Cortex of kidney (tissue), 1 donor: ENCODE measurements around the gene ODC1.
"Not testable (repeated sequence)": the region's sequence is repeated elsewhere in the genome, so short reads cannot be mapped to it uniquely, and the experiment has no call there.

Source experiments
- DNase-seq: peaks from one replicate; lab custom pipeline; 2025; lab: John Stamatoyannopoulos, UW

Gene ODC1

DNA sequence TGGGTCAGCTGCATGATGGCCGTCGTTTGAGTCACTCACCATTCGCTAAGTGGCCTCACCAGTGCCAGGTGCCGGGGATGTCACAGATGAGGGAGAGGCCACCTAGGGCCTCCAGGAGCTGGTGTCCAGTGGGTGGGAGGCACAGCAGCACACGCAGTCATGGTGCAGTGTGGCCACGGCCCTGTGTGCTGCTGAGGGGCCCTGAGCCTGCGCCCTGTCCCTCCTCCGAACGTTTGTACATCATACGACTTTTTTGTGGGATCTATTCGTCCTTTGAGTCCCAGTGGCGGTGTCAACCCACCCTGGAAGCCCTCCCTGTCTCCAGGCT is 30.1 kb upstream of the ODC1 start:
- no peak for DNase-seq

DNA sequence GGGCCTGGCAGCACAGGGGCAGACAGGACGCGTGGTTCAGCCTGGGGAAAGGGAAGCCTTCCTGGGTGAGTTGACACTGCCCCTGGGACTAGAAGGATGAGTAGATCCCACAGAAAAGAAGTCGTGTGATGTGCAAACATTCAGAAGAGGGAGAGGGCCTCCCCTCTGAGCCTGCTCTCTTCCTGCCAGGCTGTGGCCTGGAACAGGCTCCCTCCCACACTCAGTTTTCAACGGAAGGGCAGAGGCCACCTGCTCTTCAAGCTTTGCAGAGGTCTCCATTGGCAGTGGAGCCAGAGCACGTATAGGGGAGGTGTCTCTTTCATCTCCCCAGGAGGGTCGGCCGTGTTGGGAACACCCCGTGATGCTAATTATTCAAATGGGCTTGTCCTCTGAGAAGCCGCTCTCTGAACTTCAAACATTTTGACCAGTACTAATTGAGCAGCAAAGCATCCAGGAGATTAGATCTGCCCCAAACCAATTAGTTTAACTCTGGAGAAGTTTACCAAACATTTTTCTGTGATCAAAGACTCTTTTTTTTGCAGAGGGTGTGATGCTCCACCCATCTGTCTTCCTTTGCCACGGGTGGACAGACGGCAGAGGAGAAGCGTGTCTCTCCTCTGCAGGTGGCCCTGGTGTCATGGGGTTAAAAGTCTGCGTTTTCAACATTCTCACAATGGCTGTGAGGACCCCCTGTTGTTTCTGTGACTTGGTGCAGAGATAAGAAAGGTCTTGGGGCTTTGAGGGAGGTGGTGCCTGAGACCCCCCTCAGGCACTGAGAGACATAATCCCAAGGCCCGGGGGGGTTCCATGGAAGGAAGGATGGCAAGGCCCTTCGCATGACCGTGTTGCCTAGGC is 29.5 kb upstream of the ODC1 start:
- DNase-seq: no peak

DNA sequence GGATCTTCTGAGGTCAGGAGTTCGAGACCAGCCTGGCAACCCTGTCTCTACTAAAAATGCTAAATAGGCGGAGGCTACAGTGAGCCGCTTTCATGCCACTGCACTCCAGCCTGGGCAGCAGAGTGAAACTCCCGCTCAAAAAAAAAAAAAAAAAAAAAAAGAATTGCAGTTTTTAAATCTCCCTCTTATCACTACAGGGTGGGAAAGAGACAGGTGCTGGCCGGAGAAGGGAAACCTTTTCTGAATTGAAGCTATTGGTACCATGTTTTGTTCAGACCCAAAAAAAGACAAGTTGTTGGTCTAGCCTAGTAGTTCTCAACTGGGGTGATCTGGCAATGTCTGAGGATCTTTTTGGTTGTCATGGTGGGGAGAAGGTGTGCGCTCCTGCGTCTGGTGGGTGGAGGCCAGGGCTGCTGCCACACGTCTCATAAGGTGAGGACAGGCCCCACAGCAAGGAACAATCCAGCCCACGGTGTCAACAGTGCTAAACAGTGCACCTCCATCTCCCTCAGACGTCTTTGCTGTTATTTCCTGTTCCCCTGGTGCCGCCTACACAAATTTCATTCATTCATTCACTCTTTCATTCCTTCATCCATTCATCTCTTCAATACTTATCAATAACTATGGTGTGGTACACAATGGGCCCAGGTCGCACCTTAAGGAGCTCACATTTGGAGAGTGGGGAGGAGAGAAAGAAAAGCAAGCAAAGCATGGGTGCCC is 28.8 kb upstream of the ODC1 start:
- DNase-seq: no peak

DNA sequence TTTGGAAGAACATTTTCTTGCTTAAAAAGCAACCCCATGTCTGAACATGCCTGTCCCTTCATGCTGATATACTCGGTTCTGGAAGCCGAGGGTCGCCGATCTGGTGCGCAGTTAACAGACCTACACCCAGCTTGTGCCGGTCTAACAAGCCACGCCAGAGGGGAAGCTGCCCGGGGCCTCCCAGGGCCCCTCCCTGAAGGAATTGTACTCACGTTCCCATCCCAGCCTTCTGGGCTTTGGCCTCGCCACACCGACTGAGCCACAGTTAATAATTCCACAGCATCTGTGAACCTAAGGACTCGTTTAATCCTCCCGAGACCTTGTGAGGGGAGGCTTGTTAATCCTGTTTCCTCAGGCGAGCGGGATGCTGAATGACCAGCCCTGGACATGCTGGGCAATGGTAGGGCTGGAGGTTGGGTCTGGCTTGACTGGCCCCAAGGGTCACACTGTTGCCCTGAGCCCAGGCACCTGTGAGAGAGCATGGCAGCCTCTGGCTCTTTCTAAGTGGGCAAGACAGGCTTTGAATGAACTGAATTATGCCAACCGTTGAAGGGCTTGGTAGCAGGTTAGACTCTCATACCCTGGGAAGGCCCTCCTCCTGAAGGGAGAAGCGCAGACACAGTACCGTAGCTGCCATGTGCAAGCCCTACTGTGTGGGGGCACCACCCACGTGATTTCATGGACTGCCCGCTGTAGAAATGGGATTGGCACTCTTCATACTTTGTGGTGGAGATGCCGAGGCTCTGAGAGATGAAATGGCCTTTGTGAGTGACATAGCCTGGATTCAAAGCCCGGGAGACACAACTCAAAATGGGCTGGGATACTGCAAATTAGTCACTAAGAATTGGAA is 27.9 kb upstream of the ODC1 start:
- no peak for DNase-seq

DNA sequence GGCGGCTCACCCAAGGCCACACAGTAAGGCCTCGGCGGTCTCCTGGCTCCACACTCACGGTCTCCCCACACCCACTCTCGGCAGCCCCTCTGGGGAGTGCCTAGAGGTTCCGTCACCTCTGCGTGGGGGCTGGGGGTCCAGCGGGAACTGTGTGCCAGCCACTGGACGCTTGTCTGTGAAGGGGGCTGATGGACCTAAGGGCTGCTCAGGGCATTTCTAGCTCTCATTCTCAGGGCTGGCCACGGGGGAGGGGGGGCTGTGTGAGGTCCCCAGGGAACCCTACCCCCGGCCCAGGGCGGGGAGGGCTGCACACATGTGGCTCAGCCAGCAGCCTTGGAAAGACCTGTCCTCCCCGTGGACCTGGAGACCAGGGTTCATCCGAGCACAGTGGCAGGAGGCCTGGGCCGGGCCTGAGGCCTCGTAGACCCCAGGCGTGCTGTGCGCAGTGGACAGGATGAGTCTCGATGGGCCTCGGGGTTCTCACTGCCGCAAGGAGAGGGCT is 27.1 kb upstream of the ODC1 start:
- no peak for DNase-seq

DNA sequence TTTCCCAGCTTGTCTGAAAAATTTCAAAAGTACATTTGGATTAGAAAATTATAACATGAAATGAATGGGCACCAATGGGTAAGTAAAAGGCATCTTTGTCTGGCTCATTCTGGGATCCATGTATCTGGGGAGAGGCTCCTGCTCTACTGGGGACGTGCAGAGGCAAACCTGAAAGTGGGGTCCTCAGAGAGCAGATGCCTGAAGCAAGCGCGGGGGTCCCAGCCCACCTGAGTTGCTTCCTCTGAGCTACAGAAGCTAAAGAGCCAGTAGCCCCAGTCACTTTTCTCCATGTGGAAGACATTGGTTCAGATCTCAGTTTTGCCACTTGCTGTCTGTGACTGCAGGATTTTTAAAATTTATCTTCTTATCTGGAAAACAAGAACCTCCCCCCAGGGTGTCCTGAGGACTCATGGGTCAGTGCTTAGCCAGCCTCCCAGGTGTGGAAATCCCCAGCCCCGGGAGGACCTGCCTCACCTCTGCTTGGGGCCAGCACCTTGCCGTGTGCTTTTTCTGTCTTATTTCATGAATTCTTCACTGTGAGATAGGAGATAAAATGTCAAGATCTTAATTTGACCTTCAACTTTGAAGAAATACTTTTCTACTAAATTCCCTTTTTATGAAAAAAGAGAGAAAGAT is 25.1 kb upstream of the ODC1 start:
- DNase-seq: no peak

DNA sequence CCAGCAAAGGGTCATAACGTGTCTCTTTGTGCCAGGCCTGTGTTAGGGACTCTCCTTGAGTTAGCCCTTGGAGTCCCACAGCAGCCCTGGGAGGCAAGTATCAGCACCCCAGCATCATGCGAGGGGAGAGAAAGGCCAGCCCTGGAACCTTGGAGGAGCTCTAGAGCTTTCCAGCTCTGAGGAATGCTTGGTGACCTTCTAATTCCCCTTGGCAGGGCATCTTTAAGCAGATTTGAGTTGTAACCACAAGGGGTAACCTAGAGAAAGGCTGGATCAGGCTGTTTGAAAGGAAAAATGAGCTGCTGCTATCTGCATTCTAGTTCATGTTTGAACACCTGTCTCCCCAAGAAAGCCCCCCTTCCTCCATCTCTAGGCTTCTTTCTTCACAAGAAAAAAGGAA is 23.8 kb upstream of the ODC1 start:
- no peak for DNase-seq

DNA sequence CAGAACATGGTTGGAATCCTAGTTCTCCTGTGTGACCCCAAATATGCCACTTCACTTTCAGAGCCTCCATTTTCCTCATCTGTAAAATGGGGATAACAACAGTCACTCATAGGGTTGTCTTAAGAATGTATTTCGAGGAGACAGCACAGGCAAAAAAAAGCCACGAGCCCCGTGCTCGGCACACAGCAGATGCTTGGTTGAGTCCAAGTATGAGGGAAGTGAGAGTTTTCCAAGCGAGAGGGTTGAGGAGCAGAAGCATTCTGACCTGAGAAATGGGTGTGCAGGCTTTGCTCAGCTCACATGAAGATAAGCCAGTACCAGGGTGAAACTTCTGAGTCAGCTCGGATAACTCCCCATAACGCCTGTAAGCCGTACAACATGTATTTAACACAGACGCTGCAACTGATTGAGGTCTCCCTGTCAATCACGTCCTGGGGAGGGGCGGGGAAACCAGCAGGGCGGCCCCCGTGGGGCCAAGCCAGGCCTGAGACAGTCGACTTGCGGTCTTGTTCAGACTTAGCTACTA is 23.0 kb upstream of the ODC1 start:
- no peak for DNase-seq

DNA sequence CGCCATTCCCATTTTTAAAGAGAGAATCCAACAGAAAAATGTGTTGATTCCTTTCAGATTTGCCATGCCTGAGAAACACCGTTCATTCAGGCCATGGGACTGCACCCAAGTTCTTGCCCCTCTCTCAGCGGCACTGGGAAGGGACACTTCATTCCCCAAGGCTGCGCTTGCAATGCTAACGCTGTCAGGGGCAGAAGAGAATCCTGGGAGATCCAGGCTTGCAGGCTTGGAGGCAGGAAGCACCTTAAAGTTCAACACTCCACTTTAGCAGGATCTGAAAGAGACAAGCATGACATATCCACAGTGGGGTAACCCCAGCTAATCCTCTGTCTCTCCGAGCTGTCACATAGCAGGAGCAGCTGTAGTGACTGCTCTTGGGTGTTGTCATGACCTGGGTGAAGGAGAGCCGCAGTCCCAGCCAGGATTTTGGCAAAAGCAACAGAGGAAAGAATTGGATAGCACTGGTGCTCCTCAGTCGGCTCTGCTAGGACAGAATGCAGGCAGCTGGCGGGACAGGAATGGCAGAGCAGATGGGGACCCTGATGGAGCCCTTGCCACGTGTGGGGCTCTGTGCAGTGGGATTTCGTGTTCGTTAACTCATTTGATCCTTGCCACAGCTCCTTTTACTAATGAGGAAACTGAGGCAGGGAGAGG is 22.0 kb upstream of the ODC1 start:
- no peak for DNase-seq

DNA sequence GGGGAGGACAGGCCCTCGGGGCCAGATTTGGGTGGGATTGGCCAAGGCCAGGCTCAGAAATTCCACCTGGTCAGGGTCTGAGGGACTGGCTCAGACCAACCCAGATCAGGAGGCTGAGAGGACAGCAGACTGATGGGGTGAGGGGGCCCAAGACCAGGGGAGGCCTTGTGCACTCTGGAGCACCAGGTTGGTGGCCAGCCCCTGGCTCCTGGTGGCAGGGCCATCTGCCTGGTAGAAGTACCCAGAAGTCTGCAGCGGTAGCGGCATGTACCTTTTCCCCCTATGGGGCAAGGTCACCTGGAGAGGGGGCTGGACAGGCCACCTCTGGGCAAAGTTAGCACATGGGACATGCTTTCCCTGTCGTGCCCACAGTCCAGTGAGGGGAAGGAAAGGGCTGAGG is 21.2 kb upstream of the ODC1 start:
- DNase-seq: no peak

DNA sequence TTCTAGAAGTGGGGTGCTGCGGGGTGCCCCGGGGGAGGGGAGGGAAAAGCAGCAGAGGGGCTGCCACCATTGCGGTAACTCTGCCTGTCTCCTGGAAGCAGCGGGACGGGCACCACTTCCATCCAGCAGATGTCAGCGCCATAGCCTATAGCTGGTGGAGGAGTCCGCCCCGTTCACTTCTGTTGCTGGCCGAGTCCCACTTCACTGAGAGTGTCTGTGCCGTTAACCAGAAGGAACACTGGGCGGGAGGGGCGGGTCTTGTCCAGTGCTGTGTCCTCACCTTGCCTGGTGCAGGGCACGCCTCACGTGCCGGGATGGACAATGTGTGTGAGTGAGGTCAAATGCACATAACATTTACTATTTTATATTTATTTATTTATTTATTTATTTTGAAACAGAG is 19.3 kb upstream of the ODC1 start:
- no peak for DNase-seq

DNA sequence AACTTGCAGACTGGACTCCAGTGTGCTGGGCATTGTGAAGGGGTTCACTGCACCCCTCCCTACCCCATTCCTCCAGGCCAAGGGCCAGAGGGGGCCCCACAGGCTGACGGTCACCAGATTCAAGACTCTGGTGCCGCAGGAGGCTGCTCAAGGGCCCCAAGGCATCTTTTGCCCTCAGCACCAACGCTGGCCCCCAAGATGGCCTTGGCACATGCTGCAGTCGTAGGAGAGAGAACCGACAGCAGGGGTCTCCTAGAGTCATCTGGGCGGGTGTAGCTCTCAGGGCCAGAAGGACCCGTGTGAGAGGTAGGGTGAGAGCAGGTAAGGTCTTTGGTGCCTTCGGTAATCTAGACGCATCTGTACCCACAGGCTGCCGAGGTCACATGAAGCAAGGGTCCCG is 18.7 kb upstream of the ODC1 start:
- no peak for DNase-seq

DNA sequence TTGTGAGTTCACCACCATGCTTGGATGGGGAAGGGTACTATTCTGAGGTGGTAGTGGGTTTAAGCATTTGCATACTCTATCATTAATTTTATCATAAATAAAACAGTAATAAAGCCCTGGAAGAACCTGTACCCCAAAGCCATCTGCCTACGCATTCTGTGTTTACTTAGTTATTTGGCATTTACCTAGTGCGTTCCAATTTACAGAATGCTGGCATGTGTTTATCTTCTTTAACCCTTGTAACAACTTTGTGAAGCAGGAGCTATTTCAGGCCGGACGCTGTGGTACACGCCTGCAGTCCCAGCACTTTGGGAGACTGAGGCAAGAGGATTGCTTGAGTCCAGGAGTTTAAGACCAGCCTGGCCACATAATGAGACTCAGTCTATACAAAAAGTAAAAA is 17.8 kb upstream of the ODC1 start:
- no peak for DNase-seq

DNA sequence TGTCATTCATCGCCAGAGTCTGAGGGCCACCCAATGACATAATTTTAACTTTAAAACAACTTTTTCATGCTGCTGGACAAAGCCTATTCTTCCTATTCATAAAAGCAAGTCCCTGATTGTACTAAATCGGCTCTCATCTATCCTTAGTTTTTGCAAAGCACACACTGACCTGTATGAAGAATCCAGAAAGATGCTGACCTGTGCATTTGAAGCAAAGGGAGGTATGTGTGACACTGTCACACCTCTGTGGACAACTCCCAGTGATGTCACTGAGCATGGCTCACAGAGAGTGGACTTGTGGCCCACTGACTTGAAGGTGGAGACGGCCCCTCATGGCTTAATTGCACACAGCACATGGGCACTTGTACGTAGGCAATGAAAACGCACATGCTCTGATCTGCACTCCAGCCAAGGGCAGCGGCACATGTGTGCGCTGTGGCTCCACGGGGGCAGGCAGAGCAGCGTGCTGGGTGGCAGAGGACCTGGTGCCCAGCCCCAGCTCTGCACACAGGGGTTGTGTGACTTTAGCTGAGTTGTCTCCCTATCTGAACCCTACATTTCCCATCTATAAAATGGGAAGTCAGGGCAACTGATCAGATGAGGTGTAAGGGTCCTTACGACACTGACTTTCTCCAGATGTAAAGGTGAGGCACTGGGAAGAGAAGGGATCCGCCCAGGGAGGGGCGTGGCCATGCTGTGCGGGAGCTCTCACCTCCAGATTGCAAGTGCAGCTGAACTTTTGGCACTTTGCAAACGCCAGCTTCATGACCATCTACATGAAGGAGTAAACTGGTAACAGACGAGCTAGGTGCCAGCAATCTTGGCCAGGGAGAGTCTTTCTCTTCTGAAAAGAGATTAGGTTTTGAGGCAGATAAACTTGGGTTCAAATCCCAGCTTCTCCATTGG is 14.3 kb upstream of the ODC1 start:
- DNase-seq: no peak

DNA sequence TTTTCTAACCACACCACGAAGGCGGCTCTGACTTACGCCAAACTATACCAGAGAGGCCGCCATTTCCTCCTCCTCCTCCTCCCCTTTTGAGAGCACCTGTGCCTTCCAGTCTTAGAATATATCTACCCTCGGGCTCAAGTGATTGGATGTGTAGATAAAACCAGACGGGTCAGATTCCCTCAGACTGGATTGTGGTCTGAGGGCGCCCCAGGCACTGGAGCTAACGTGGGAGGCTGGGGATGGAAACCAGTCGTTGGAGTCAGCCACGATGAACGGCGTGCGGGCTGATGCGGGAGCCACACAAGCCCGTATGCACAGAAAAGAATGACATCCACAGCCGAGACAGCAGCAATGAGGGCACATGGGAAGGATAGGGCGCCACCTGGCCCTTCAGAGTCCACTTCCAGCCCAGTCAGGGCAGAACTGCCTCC is 12.3 kb upstream of the ODC1 start:
- no peak for DNase-seq

DNA sequence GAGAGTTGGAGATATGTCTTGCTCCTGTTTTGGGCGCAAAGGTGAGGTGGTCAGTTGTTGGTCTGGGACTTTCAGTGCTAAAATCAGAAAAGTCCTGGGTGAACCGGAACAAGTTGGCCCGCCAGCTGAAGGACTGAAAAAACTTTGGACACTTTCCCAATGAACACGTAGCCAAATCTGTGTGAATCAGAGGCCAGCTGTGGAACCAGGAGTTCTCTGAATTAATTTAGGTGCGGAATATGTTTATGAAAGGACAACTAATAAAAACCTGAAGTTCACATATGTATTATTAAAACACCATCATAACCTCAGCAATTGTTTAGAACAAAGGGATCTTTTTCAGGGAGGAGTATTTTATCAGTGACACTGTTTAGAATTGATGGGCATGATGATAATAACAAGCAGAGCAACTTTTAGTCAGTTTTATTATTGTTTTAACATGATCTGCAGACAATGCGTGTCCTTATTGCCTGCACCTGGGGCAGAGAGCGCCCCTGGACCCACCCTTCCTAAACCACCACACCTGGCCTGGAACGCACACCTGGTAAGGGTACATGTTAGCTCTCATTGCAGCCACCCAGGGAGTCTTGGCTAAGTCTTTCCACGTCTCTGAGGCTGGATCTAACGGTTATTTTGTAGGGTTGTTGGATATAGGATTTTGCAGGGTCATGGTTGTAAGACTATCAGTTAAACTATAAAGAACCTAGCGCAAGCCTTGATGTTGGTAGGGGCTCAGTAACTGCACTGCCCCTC is 9.9 kb upstream of the ODC1 start:
- no peak for DNase-seq

DNA sequence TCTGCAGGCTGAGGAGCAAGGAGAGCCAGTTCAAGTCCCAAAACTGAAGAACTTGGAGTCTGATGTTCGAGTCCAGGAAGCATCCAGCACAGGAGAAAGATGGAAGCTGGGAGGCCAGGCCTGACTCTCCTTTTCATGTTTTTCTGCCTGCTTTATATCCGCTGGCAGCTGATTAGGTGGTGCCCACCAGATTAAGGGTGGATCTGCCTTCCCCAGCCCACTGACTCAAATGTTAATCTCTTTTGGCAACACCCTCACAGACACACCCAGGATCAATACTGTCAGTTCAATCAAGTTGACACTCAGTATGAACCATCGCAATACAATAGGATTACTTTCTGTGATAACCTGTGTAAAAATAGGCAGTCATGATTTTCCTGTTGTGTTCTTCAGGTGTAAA is 9.1 kb upstream of the ODC1 start:
- DNase-seq: not testable (repeated sequence)

DNA sequence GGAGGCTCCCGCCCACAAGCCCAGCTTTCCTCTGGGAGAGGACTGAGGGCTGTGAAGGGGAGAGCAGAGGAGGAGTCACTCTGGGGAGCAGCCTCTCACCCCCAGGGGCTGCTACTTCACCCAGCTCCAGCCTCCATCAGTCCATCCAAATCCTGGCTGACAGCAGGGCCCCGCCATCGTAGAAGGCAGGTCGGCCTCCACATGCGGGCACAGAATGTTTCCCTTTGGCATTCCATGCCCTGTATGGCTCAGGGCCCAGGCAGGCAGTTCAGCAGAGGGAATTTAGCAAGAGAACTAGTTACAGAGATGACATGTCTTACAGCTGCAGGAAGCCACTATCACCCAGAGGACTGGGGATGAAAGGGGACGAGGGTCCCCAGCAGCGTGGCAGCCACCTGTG is 6.4 kb upstream of the ODC1 start:
- no peak for DNase-seq

DNA sequence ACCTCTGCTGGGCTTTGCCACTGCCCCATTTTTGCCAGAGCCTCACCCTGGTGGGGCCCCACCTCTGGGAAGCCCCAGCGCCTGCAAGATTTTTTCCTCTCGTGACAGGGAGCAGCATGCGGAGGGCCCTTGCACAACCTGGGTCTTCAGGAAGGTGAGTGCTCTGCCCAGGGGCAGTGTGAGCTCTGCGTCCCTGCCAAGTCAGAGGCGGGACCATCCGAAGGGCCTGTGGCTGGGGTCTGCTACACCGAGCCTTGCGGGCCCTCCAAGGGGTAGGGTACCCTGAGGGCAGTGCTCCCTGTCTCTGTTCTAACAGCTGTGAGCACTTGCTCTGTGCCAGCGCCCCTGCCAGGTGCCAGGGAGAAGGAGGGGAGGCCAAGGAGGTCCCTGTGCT is 5.8 kb upstream of the ODC1 start:
- no peak for DNase-seq
